HG02852 (cell line): ENCODE measurements around the gene MAP3K15.

Experiments used
- ATAC-seq: cut with Tn5 transposase; IDR thresholded peaks from one replicate; pipeline ENCODE4 v1.9.1; 2021; ENCODE audit warnings: mild to moderate bottlenecking, moderate library complexity; ENCODE audit not compliant: unreplicated experiment

The MAP3K15 gene

DNA sequence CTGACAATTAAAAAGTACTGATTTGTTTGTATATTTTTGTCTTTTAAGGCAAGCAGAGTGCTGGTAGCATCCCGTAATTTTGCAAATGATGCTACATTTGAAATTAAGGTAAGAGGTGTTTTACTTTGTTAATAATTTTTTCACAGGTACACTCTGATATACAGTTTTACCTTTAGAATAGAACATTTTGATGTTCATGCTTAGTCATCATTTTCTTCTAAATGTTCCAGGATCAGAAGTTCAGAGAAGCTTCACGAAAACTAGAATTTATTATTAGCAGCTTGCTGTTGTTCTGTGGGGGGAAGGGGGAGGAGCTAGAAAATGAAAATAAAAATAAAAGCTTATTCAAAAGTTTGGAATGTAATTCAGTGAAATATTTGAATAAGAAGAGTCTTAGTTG lies 166.0 kb downstream of the MAP3K15 start:
- no peak for ATAC-seq

- no peak for ATAC-seq
Measured at GRCh38 chrX:19347916-19348315, 167.4 kb downstream of the MAP3K15 start.

- no peak for ATAC-seq
Measured at GRCh38 chrX:19344661-19345060, 170.6 kb downstream of the MAP3K15 start.

DNA sequence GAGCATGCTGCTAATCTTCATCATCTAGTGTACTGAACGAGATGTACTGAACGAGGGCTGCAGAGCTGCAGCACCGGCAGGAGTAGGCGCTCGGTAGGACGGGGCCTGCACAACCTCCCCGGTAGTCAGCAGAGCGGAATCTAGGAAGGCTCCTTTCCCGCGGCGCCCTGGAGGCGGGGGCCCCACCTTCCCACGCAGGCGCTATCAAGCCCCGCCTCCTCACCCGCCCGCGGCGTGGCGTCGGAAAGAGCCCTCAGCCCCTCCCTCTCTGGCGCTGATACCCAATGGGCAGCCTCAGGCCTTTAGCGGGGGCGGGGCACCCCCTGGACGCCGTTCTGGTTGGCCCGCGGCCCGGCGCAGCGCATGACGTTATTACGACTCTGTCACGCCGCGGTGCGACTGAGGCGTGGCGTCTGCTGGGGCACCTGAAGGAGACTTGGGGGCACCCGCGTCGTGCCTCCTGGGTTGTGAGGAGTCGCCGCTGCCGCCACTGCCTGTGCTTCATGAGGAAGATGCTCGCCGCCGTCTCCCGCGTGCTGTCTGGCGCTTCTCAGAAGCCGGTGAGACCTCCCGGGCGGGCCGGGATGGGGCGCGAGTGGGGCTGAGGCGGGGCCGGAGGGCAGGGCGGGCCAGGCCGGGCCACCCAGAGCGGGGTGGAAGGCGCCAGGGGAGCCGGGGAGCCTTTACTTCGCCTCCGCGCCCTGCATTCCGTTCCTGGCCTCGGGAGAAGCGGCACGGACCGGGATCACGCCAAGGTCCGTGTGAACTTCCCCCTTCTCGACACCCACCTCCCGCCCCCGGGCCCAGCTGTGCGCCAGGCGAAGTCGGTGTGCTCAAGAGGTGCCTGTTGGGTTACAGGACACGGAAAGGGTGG lies 171.5 kb downstream of the MAP3K15 start, which contains the start of gene PDHA1:
PDHA1 (plus strand) TSS at position 393 of the 874 bp plus-strand sequence; CDS start at position 504, 111 bp downstream.
- peak; percentile 97 for ATAC-seq

DNA sequence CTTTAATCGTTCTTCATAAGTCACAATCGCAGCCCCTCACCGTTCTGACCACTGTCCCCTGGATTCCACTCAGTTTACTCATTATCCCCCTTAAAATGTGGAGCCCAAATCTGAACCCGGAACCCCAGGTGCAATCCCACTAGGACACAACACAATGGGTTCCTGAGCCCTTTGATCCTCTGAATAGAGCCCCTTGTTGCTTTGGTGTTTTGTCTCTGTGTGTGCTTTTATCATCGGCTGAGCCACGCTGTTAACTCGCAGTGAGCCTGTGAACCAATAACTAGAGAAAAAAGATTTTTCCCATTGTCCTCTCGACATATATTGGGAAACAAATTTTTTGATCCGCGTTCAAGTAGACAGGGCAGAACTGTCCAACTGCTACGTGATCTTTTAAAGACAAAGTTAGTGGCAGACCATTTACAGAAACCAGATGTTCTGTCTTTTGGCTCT lies 172.2 kb downstream of the MAP3K15 start:
- no peak for ATAC-seq

DNA sequence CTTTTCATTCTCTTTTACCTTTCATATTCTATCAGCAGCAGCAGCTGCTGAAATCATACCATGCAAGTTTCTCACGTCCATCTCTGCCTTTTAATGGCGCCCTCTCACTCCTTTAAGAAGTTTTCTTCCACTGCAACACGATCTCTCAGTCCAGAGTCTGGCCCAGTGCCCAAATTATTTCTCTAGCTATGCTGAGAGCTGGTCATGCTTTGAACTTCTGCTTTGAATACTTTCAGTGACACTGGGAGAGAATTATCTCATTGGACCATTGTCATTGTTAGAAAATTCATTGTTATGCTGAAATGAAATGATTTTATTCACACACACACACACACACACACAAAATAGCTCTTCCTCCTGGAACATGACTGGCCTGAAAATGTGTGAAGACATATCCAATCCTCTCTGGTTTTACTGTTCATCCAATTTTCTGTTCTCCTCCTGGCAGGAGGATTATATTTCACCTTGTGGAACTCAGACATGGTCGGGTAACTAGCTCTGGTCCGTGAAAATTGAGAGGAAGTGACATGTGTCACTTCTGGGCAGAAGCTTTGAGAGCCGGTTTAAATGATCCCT lies 172.9 kb downstream of the MAP3K15 start:
- ATAC-seq, result no peak

DNA sequence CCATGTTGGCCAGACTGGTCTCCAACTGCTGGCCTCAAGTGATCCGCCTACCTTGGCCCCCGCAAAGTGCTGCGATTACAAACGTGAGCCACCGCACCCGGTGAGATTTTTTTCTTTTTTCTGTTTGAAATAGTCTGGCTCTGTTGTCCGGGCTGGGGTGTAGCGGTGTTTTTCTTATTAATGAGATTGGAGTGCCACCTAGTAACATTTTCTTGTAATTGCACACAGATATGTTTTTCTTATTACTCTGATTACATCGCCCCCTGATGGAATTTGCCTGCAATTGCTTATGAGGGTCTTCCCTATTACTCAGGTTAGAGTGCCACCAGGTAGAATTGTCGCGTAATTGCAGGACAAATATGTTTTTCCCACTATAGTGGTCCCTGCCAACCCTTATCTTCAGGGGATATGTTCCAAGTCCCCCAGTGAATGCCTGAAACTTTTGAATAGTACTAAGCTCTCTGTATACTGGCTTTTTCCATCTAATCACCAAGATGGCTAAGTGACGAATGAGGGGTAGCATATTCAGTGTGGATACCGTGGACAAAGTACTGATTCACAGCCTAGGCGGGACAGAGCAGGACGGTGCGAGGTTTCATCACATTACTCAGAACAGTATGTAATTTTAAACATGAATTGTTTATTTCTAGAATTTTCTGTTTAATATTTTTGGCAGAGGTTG lies 180.2 kb downstream of the MAP3K15 start:
- ATAC-seq, result no peak

DNA sequence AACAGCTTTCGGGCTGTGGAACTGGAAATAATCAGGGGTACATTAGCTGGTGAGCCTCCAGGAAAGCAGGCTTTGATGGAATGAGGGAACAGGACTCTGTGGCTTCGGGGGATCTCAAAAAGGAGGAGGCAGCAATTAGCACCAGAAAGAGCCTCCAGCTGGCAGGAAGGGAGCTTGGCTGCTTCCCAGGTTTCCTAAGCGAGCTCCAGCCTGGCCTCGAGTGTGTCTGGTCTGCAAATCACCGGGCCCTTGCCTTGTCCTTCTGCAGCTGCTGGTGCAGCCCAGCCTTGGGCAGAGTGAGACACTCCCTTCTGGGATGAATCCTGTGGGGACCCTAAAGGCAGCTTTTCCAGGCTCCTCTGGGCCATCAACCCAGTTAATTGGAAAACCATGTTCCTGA lies 182.3 kb downstream of the MAP3K15 start:
- ATAC-seq, result no peak

DNA sequence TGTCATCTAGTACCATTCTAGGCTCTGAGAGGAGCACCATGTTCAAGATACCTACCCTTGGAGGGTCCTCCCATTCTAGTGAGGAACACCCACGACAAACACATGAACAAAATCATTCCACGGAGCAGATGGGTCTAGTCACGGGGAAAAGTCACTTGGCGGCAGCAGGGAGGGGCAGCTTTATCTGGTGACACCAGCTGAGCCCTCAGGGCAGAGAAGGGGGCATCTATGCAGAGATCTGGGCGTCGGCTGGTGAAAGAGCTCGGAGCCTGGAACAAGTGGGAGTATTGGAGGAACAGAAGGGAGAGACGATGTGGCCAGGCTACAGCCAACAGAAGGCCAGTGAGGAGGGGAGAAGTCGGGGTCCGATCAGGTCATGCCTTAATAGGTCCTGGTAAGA lies 183.5 kb downstream of the MAP3K15 start:
- no peak for ATAC-seq

- no peak for ATAC-seq
Measured at GRCh38 chrX:19326567-19326966, 188.7 kb downstream of the MAP3K15 start.
